Osteoblast (primary cell): ENCODE measurements around the gene SEPHS1. TPM values are rescaled to one million over a fixed set of nuclear protein-coding genes. Genes with fewer than 3 reads are reported as not detected.

ENCODE experiments used
- DNase-seq: peaks from one replicate; pipeline ENCODE4 v3.0.0; 2011; ENCODE audit warnings: low spot score, mixed read lengths; ENCODE audit not compliant: insufficient read length; ENCODE audit errors: missing footprints
- H2AFZ ChIP-seq: 2 replicates; pipeline ENCODE4 v1.6.0; 2011; ENCODE audit warnings: mild to moderate bottlenecking, low read length
- H3K27ac ChIP-seq: 2 replicates; pipeline ENCODE4 v1.5.1; 2011; ENCODE audit warnings: mild to moderate bottlenecking, low read depth, low read length, moderate library complexity
- H3K27me3 ChIP-seq: 2 replicates; pipeline ENCODE4 v1.6.0; 2012; ENCODE audit warnings: mild to moderate bottlenecking, control low read depth, inconsistent platforms, low read length, moderate library complexity; ENCODE audit not compliant: insufficient read depth
- H3K36me3 ChIP-seq: 2 replicates; pipeline ENCODE4 v1.5.1; 2011; ENCODE audit warnings: mild to moderate bottlenecking, low read length, control low read depth, moderate library complexity; ENCODE audit not compliant: insufficient read depth
- H3K4me1 ChIP-seq: 2 replicates; pipeline ENCODE4 v1.5.1; 2011; ENCODE audit warnings: mild to moderate bottlenecking, low read length, control low read depth, moderate library complexity; ENCODE audit not compliant: insufficient read depth
- H3K4me2 ChIP-seq: 2 replicates; pipeline ENCODE4 v1.6.0; 2011; ENCODE audit warnings: mild to moderate bottlenecking, low read length; ENCODE audit not compliant: insufficient read depth
- H3K4me3 ChIP-seq: fragments of 200-600 bp; sonication (generic); 3 replicates; pipeline ENCODE4 v1.5.1; 2012; ENCODE audit warnings: mild to moderate bottlenecking, low read length, inconsistent platforms; ENCODE audit not compliant: insufficient read depth
- H3K79me2 ChIP-seq: 2 replicates; pipeline ENCODE4 v1.6.0; 2012; ENCODE audit warnings: mild to moderate bottlenecking, low read length, control low read depth, inconsistent platforms; ENCODE audit not compliant: insufficient read depth
- H3K9me3 ChIP-seq: 2 replicates; pipeline ENCODE4 v1.5.1; 2011; ENCODE audit warnings: low read depth, low read length, control low read depth
- H4K20me1 ChIP-seq: 2 replicates; pipeline ENCODE4 v1.6.0; 2012; ENCODE audit warnings: mild to moderate bottlenecking, low read length, control low read depth; ENCODE audit not compliant: insufficient read depth
- total RNA-seq: library from RNA; depleted of rRNA; stranded (reverse); fragments of >200 nt; gene quantifications from 2 replicates; pipeline ENCODE4 v1.2.3, GENCODE V29; 2012
- TF ChIP-seq, protein P1 (sequence below): IDR thresholded peaks from 2 replicates; pipeline ENCODE4 v1.5.1; 2011; ENCODE audit warnings: mild to moderate bottlenecking, low read depth, low read length, moderate library complexity; ENCODE audit errors: extremely low read depth

The SEPHS1 gene
- total RNA-seq, 1 donor: 31.1 TPM

- Histone ChIP-seq H3K79me2 (no peaks in the 10 kb centered on the region), H3K4me1 (no peaks in the 10 kb centered on the region), H3K27ac (no peak overlapping the region), H3K4me3 (no peak overlapping the region), H3K9me3 (no peaks in the 10 kb centered on the region), H3K4me2 (no peak overlapping the region), H3K27me3 (peaks cover 25% of the 10 kb centered on the region), H2AFZ (no peak overlapping the region), H4K20me1 (no peaks in the 10 kb centered on the region), H3K36me3 (no peaks in the 10 kb centered on the region)
- no peak for DNase-seq
- TF ChIP-seq, protein P1, sequence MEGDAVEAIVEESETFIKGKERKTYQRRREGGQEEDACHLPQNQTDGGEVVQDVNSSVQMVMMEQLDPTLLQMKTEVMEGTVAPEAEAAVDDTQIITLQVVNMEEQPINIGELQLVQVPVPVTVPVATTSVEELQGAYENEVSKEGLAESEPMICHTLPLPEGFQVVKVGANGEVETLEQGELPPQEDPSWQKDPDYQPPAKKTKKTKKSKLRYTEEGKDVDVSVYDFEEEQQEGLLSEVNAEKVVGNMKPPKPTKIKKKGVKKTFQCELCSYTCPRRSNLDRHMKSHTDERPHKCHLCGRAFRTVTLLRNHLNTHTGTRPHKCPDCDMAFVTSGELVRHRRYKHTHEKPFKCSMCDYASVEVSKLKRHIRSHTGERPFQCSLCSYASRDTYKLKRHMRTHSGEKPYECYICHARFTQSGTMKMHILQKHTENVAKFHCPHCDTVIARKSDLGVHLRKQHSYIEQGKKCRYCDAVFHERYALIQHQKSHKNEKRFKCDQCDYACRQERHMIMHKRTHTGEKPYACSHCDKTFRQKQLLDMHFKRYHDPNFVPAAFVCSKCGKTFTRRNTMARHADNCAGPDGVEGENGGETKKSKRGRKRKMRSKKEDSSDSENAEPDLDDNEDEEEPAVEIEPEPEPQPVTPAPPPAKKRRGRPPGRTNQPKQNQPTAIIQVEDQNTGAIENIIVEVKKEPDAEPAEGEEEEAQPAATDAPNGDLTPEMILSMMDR: no peak
Observed at GRCh38 chr10:13376746-13377145, 28.7 kb upstream of the SEPHS1 start.

GRCh38 chr10:13376297-13376696 is 28.2 kb upstream of the SEPHS1 start:
- no peak overlapping the region for H3K4me2 ChIP-seq
- no peak overlapping the region for H3K27ac ChIP-seq
- no peak overlapping the region for H3K4me3 ChIP-seq
- no peaks in the 10 kb centered on the region for H4K20me1 ChIP-seq
- no peaks in the 10 kb centered on the region for H3K36me3 ChIP-seq
- no peaks in the 10 kb centered on the region for H3K9me3 ChIP-seq
- peaks cover 22% of the 10 kb centered on the region for H3K27me3 ChIP-seq
- no peak for DNase-seq
- no peaks in the 10 kb centered on the region for H3K4me1 ChIP-seq
- TF ChIP-seq, protein P1: no peak
- no peaks in the 10 kb centered on the region for H3K79me2 ChIP-seq
- H2AFZ ChIP-seq: no peak overlapping the region

DNA sequence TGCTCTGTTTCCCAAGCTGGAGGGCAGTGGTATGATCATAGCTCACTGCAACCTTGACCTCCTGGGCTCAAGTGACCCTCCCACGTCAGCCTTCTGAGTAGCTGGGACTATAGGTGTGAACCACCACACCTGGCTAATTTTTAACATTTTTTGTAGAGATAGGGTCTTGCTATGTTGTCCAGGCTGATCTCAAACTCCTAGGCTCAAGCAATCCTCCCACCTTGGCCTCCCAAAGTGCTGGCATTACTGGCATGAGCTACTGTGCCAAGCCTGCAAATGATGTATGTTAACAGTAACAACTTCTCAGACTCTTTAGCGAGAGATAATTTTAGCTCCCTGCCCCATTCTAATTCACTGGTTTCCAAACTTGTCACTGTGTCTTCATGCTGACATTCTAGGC is 27.7 kb upstream of the SEPHS1 start:
- Histone ChIP-seq H3K27ac (no peak overlapping the region), H2AFZ (no peak overlapping the region), H3K4me2 (no peak overlapping the region), H3K79me2 (no peaks in the 10 kb centered on the region), H3K4me3 (no peak overlapping the region), H3K36me3 (no peaks in the 10 kb centered on the region), H3K4me1 (no peaks in the 10 kb centered on the region), H3K9me3 (no peaks in the 10 kb centered on the region), H4K20me1 (no peaks in the 10 kb centered on the region), H3K27me3 (peaks cover 20% of the 10 kb centered on the region)
- TF ChIP-seq, protein P1: no peak
- no peak for DNase-seq

DNA sequence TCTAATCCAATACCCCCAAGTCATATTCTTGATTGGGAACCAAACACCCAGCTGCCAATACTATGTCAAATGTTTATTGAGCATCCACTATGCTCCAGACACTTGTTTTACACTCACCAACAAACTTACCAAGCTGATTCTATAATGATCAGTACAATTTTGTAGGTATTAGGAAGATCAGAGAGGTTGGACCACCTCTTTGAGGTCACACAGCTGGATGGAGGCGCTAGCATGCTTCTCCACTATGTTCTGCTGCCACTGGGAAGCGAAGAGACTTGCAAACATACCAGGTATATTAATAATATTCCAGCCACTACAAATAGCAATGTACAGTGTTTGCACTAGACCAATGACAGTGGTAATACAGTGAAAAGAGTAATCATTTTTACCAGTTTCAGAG is 25.6 kb upstream of the SEPHS1 start:
- no peak overlapping the region for H3K4me2 ChIP-seq
- H3K27ac ChIP-seq: no peak overlapping the region
- H3K4me1 ChIP-seq: no peaks in the 10 kb centered on the region
- H3K9me3 ChIP-seq: no peaks in the 10 kb centered on the region
- H3K36me3 ChIP-seq: no peaks in the 10 kb centered on the region
- no peaks in the 10 kb centered on the region for H4K20me1 ChIP-seq
- no peak for DNase-seq
- TF ChIP-seq, protein P1: no peak
- no peak overlapping the region for H2AFZ ChIP-seq
- no peaks in the 10 kb centered on the region for H3K79me2 ChIP-seq
- H3K27me3 ChIP-seq: peaks cover 15% of the 10 kb centered on the region
- no peak overlapping the region for H3K4me3 ChIP-seq
